Measurements from ENCODE around the gene FALEC. TPM values are rescaled to one million over a fixed set of nuclear protein-coding genes. Genes with fewer than 3 reads are reported as not detected.

FALEC gene
- total RNA-seq, 2 experiments from 2014 or later = not detected

- Mint-ChIP-seq H3K27ac (no peak overlapping the region), H3K4me1 (ENCODE audit: low read depth) (peaks cover 28% of the 10 kb centered on the region), H3K9me3 (no peaks in the 10 kb centered on the region), H3K4me3 (no peak overlapping the region), H3K27me3 (peaks cover 8% of the 10 kb centered on the region), H3K36me3 (no peaks in the 10 kb centered on the region)
- CTCF ChIA-PET = no interaction called here
- POLR2A ChIA-PET = interaction anchor here (1.1 kb wide), 1 partner anchor 17 kb away, joined by 3 read pairs; no protein-coding TSS in a partner anchor
- no peak for DNase-seq
- intact Hi-C loops (cut with micrococcal nuclease) = no loop called here
Observed at GRCh38 chr1:150555198-150555970, 39.8 kb downstream of the FALEC start.

- Mint-ChIP-seq H3K27me3 (peaks cover 2% of the 10 kb centered on the region), H3K4me1 (ENCODE audit: low read depth) (peaks cover 26% of the 10 kb centered on the region), H3K27ac (no peak overlapping the region), H3K4me3 (no peak overlapping the region), H3K36me3 (no peaks in the 10 kb centered on the region), H3K9me3 (no peaks in the 10 kb centered on the region)
- ChIA-PET CTCF (interaction anchor here (14.4 kb wide), 1 partner anchor 18 kb away, joined by 276 read pairs; the partner anchor contains the start of gene MCL1), POLR2A (interaction anchor here (1.1 kb wide), 1 partner anchor 16 kb away, joined by 3 read pairs; no protein-coding TSS in a partner anchor)
- intact Hi-C loops (cut with micrococcal nuclease) = no loop called here
- no peak for DNase-seq
Observed at GRCh38 chr1:150555971-150556865, 40.7 kb downstream of the FALEC start.

- no peak for DNase-seq
- no peaks in the 10 kb centered on the region for H3K9me3 Mint-ChIP-seq
- H3K36me3 Mint-ChIP-seq = no peaks in the 10 kb centered on the region
- no peak overlapping the region for H3K4me3 Mint-ChIP-seq
- H3K27me3 Mint-ChIP-seq = no peaks in the 10 kb centered on the region
- no peak overlapping the region for H3K27ac Mint-ChIP-seq
- ChIA-PET POLR2A (no interaction called here), CTCF (interaction anchor here (14.4 kb wide), 1 partner anchor 17 kb away, joined by 276 read pairs; the partner anchor contains the start of gene MCL1)
- peaks cover 20% of the 10 kb centered on the region for H3K4me1 Mint-ChIP-seq (ENCODE audit: low read depth)
- intact Hi-C loops (cut with micrococcal nuclease) = no loop called here
Observed at GRCh38 chr1:150557065-150557600, 41.6 kb downstream of the FALEC start.

GRCh38 chr1:150557813-150558212 lies 42.3 kb downstream of the FALEC start:
- Mint-ChIP-seq H3K9me3 (no peaks in the 10 kb centered on the region), H3K27me3 (no peaks in the 10 kb centered on the region), H3K4me3 (no peak overlapping the region), H3K27ac (no peak overlapping the region), H3K36me3 (no peaks in the 10 kb centered on the region), H3K4me1 (ENCODE audit: low read depth) (peaks cover 19% of the 10 kb centered on the region)
- intact Hi-C loops (cut with micrococcal nuclease) = no loop called here
- DNase-seq = no peak
- CTCF ChIA-PET = interaction anchor here (14.4 kb wide), 1 partner anchor 16 kb away, joined by 276 read pairs; the partner anchor contains the start of gene MCL1
- POLR2A ChIA-PET = interaction anchor here (13.8 kb wide), 1 partner anchor 18 kb away, joined by 527 read pairs; the partner anchor contains the start of gene MCL1

GRCh38 chr1:150558303-150558704 lies 42.8 kb downstream of the FALEC start:
- DNase-seq = no peak
- Mint-ChIP-seq H3K27me3 (no peaks in the 10 kb centered on the region), H3K4me3 (no peak overlapping the region), H3K9me3 (no peaks in the 10 kb centered on the region), H3K36me3 (no peaks in the 10 kb centered on the region), H3K27ac (no peak overlapping the region), H3K4me1 (ENCODE audit: low read depth) (peaks cover 23% of the 10 kb centered on the region)
- CTCF ChIA-PET = interaction anchor here (0.9 to 14.4 kb wide), 3 partner anchors 16 to 51 kb away, joined by 3 to 276 read pairs (median 7); partner anchors contain the start of gene MCL1
- intact Hi-C loops (cut with micrococcal nuclease) = no loop called here
- POLR2A ChIA-PET = interaction anchor here (13.8 kb wide), 1 partner anchor 17 kb away, joined by 527 read pairs; the partner anchor contains the start of gene MCL1

- Mint-ChIP-seq H3K9me3 (no peaks in the 10 kb centered on the region), H3K27ac (no peak overlapping the region), H3K4me3 (no peak overlapping the region), H3K4me1 (ENCODE audit: low read depth) (peaks cover 30% of the 10 kb centered on the region), H3K27me3 (no peaks in the 10 kb centered on the region), H3K36me3 (no peaks in the 10 kb centered on the region)
- POLR2A ChIA-PET = interaction anchor here (1.0 to 13.8 kb wide), 3 partner anchors 16 to 67 kb away, joined by 3 to 527 read pairs (median 85); partner anchors contain the start of genes ENSA and MCL1
- CTCF ChIA-PET = interaction anchor here (0.9 to 14.4 kb wide), 20 partner anchors 9 to 600 kb away, joined by 3 to 276 read pairs (median 6); partner anchors contain the start of genes ADAMTSL4, ENSA, FALEC and GOLPH3L
- no peak for DNase-seq
- intact Hi-C loops (cut with micrococcal nuclease) = no loop called here
Observed at GRCh38 chr1:150558761-150559655, 43.5 kb downstream of the FALEC start.

GRCh38 chr1:150559656-150560010 lies 44.1 kb downstream of the FALEC start:
- intact Hi-C loops (cut with micrococcal nuclease) = loop anchor here (2.0 to 10.0 kb wide), 8 partner anchors 197 to 675 kb away; partner anchors contain the start of genes ANP32E, ARNT, CA14 and MINDY1
- CTCF ChIA-PET = interaction anchor here (1.0 to 14.4 kb wide), 21 partner anchors 9 to 599 kb away, joined by 3 to 276 read pairs (median 5); partner anchors contain the start of genes ADAMTSL4, ENSA, FALEC and GOLPH3L
- Mint-ChIP-seq H3K4me1 (ENCODE audit: low read depth) (peaks cover 36% of the 10 kb centered on the region), H3K9me3 (no peaks in the 10 kb centered on the region), H3K4me3 (no peak overlapping the region), H3K27me3 (no peaks in the 10 kb centered on the region), H3K27ac (no peak overlapping the region), H3K36me3 (no peaks in the 10 kb centered on the region)
- DNase-seq = no peak
- POLR2A ChIA-PET = interaction anchor here (1.0 to 13.8 kb wide), 4 partner anchors 16 to 67 kb away, joined by 3 to 527 read pairs (median 50); partner anchors contain the start of genes ENSA and MCL1

GRCh38 chr1:150560011-150560438 lies 44.5 kb downstream of the FALEC start:
- Mint-ChIP-seq H3K36me3 (peaks cover 2% of the 10 kb centered on the region), H3K27me3 (no peaks in the 10 kb centered on the region), H3K4me1 (ENCODE audit: low read depth) (peaks cover 40% of the 10 kb centered on the region), H3K4me3 (peak overlapping the region; percentile 54), H3K27ac (peak overlapping the region; percentile 99), H3K9me3 (no peaks in the 10 kb centered on the region)
- ChIA-PET POLR2A (interaction anchor here (1.0 to 13.8 kb wide), 6 partner anchors 15 to 362 kb away, joined by 3 to 527 read pairs (median 50); partner anchors contain the start of genes ENSA and MCL1), CTCF (interaction anchor here (0.9 to 14.4 kb wide), 29 partner anchors 10 to 599 kb away, joined by 3 to 276 read pairs (median 5); partner anchors contain the start of genes ADAMTSL4, ENSA, FALEC and GOLPH3L)
- peak; percentile 82 for DNase-seq
- intact Hi-C loops (cut with micrococcal nuclease) = loop anchor here (2.0 to 10.0 kb wide), 8 partner anchors 198 to 675 kb away; partner anchors contain the start of genes ANP32E, ARNT, CA14 and MINDY1

- Mint-ChIP-seq H3K4me3 (peak overlapping the region; percentile 89), H3K4me1 (ENCODE audit: low read depth) (peaks cover 43% of the 10 kb centered on the region), H3K27me3 (no peaks in the 10 kb centered on the region), H3K9me3 (no peaks in the 10 kb centered on the region), H3K36me3 (peaks cover 3% of the 10 kb centered on the region), H3K27ac (peak overlapping the region; percentile 99)
- CTCF ChIA-PET = interaction anchor here (0.6 to 14.4 kb wide), 41 partner anchors 11 to 483 kb away, joined by 3 to 276 read pairs (median 4); partner anchors contain the start of genes ADAMTSL4, ENSA, FALEC and GOLPH3L
- intact Hi-C loops (cut with micrococcal nuclease) = loop anchor here (1.0 to 10.0 kb wide), 9 partner anchors 61 to 676 kb away; partner anchors contain the start of genes ANP32E, ARNT, CA14 and MINDY1
- POLR2A ChIA-PET = interaction anchor here (0.7 to 13.8 kb wide), 14 partner anchors 9 to 362 kb away, joined by 3 to 527 read pairs (median 5); partner anchors contain the start of genes ENSA, FALEC, MCL1 and RPRD2
- DNase-seq = peak; percentile 93
Observed at GRCh38 chr1:150560576-150561253, 45.2 kb downstream of the FALEC start.
